ENCODE data around the gene EFL1. TPM values are rescaled to one million over a fixed set of nuclear protein-coding genes. Genes with fewer than 3 reads are reported as not detected.
A peak's percentile ranks its signal among the peaks of the same experiment; 100 is the strongest.
"Not testable (repeated sequence)": the region's sequence is repeated elsewhere in the genome, so short reads cannot be mapped to it uniquely, and the experiment has no call there.

The EFL1 gene
- total RNA-seq, 1 experiment from 2014 or later = 44.7 TPM

DNA sequence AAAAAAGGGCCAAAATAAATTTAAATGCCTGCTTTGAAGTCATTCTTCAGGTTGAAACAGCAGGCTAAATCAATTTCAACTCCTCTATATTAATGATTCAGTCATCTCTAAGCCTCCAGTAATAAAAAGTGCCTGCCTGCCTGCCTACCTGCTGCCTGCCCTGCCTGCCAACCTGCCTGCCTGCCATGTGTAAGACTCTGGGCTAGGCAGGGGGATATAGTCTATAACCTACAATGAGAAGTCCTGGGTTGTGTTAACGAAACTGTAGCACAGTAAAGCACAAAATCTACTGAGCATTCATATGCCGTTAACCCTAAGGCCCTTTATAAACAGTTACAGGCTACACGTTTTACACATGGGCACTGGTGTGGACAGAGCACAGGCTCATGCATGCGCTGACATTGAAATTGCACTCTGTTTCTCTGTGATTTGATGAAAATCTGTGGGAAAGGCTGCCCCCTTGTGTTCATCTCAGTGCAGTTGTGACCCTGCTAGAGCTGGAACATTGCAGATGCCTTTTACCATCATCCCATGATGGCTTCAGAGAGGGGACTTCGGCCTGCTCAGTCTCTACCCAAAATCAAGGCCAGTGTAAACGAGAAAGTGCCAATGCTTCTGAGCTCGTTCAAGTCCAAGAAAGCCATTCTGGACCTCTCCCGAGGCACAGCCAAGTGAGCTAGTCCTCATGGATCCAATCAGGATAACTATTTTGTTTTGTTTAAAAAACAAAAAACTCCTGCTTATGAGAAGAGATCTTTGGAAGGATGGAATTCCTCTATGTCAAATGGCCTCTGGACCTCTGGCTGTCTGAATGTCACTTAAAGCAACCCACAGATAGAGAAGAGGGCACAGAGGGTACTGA, 64.6 kb downstream of the EFL1 start:
- ChIA-PET CTCF (interaction anchor here (0.6 to 1.2 kb wide), 19 partner anchors 10 to 787 kb away, joined by 3 to 11 read pairs (median 3); no protein-coding TSS in a partner anchor), POLR2A (interaction anchor here (1.0 kb wide), 1 partner anchor 9 kb away, joined by 3 read pairs; no protein-coding TSS in a partner anchor)
- no peak overlapping the region for H3K4me3 Mint-ChIP-seq (ENCODE audit: unreplicated experiment)
- H3K9me3 Mint-ChIP-seq (ENCODE audit: unreplicated experiment) = no peaks in the 10 kb centered on the region
- no peaks in the 10 kb centered on the region for H3K27me3 Mint-ChIP-seq (ENCODE audit: insufficient read depth, unreplicated experiment)
- H3K36me3 Mint-ChIP-seq (ENCODE audit: insufficient read depth, unreplicated experiment) = peaks cover 16% of the 10 kb centered on the region
- no peak overlapping the region for H3K27ac Mint-ChIP-seq (ENCODE audit: low read depth, unreplicated experiment)
- intact Hi-C loops (cut with micrococcal nuclease) = loop anchor here (1.0 kb wide), 4 partner anchors 58 to 788 kb away; no protein-coding TSS in a partner anchor
- no TSS peak for BruUV-seq (replicated peaks)
- DNase-seq (ENCODE audit: unreplicated experiment) = peak; percentile 82
- peak; percentile 83 for TF ChIP-seq CTCF (IDR thresholded peaks at IDR 0.05; ENCODE audit: unreplicated experiment)
- H3K4me1 Mint-ChIP-seq (ENCODE audit: insufficient read depth, unreplicated experiment) = peaks cover 6% of the 10 kb centered on the region

- CTCF ChIA-PET = interaction anchor here (0.8 to 3.8 kb wide), 6 partner anchors 11 to 786 kb away, joined by 3 to 20 read pairs (median 4); no protein-coding TSS in a partner anchor
- no peak for DNase-seq (ENCODE audit: unreplicated experiment)
- Mint-ChIP-seq H3K27ac (ENCODE audit: low read depth, unreplicated experiment) (no peak overlapping the region), H3K36me3 (ENCODE audit: insufficient read depth, unreplicated experiment) (peaks cover 7% of the 10 kb centered on the region), H3K9me3 (ENCODE audit: unreplicated experiment) (no peaks in the 10 kb centered on the region), H3K27me3 (ENCODE audit: insufficient read depth, unreplicated experiment) (no peaks in the 10 kb centered on the region), H3K4me1 (ENCODE audit: insufficient read depth, unreplicated experiment) (peaks cover 13% of the 10 kb centered on the region), H3K4me3 (ENCODE audit: unreplicated experiment) (no peak overlapping the region)
- no peak for TF ChIP-seq CTCF (IDR thresholded peaks at IDR 0.05; ENCODE audit: unreplicated experiment)
- intact Hi-C loops (cut with micrococcal nuclease) = no loop called here
- BruUV-seq (replicated peaks) = no TSS peak
- POLR2A ChIA-PET = interaction anchor here (0.8 kb wide), 1 partner anchor 76 kb away, joined by 3 read pairs; no protein-coding TSS in a partner anchor
Observed at GRCh38 chr15:82196353-82196752, 66.2 kb downstream of the EFL1 start.

DNA sequence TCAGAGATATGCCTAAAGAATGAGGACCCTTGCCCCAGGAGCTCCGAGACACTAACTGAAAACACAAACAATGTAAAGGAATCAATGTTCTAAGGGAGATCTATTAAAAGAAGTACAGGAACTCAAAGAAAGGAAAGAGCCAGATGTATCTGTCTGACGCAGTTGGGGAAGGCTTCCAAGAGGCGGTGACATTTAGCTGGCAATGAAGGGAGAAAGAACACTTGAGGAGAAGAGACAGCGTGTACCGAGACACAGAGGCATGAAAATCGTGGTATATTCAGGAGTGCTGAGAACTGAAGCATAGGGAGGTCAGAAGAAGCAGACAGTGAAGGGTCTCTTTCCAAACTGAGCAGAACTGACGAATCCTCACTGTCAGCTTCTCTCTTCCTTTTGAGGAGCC, 66.7 kb downstream of the EFL1 start:
- BruUV-seq (replicated peaks); H3K9me3 Mint-ChIP-seq (ENCODE audit: unreplicated experiment); intact Hi-C loops (cut with micrococcal nuclease); H3K36me3 Mint-ChIP-seq (ENCODE audit: insufficient read depth, unreplicated experiment); DNase-seq (ENCODE audit: unreplicated experiment); H3K4me3 Mint-ChIP-seq (ENCODE audit: unreplicated experiment); H3K27me3 Mint-ChIP-seq (ENCODE audit: insufficient read depth, unreplicated experiment): not testable (repeated sequence)
- Mint-ChIP-seq H3K4me1 (ENCODE audit: insufficient read depth, unreplicated experiment) (peaks cover 13% of the 10 kb centered on the region), H3K27ac (ENCODE audit: low read depth, unreplicated experiment) (peak overlapping the region; percentile 7)
- ChIA-PET POLR2A (interaction anchor here (0.8 to 1.8 kb wide), 2 partner anchors 76 to 87 kb away, joined by 3 to 5 read pairs; no protein-coding TSS in a partner anchor), CTCF (interaction anchor here (0.8 to 3.8 kb wide), 5 partner anchors 20 to 786 kb away, joined by 3 to 20 read pairs (median 5); no protein-coding TSS in a partner anchor)

DNA sequence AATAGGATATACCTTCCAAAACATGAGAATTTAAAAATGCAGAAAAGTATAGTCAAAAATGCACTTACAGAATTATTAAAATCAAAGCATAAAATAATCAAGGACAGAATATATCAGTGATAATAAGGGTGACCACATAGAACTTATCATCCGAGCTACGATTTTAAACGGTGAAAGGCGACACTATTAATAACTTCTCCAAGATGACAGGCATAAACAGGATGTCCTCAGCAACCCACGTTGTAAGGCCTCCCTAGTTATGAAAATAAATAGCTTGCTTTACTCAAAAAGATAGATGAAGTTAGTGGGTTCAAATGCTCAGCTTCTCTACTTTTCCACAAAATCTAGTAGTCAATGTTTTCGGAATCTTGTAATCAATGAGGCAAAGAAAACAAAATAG, 68.0 kb downstream of the EFL1 start:
- not testable (repeated sequence) for BruUV-seq (replicated peaks); H3K4me3 Mint-ChIP-seq (ENCODE audit: unreplicated experiment)
- POLR2A ChIA-PET = interaction anchor here (1.0 to 2.0 kb wide), 3 partner anchors 43 to 720 kb away, joined by 3 to 5 read pairs (median 4); no protein-coding TSS in a partner anchor

GRCh38 chr15:82193435-82193834, 69.1 kb downstream of the EFL1 start:
- intact Hi-C loops (cut with micrococcal nuclease); H3K27ac Mint-ChIP-seq (ENCODE audit: low read depth, unreplicated experiment); DNase-seq (ENCODE audit: unreplicated experiment); BruUV-seq (replicated peaks); H3K4me3 Mint-ChIP-seq (ENCODE audit: unreplicated experiment); H3K27me3 Mint-ChIP-seq (ENCODE audit: insufficient read depth, unreplicated experiment); H3K9me3 Mint-ChIP-seq (ENCODE audit: unreplicated experiment): not testable (repeated sequence)
- CTCF ChIA-PET = interaction anchor here (2.4 kb wide), 1 partner anchor 784 kb away, joined by 13 read pairs; no protein-coding TSS in a partner anchor
- POLR2A ChIA-PET = interaction anchor here (1.6 to 2.0 kb wide), 2 partner anchors 32 to 42 kb away, joined by 4 to 6 read pairs; no protein-coding TSS in a partner anchor
- Mint-ChIP-seq H3K36me3 (ENCODE audit: insufficient read depth, unreplicated experiment) (peaks cover 13% of the 10 kb centered on the region), H3K4me1 (ENCODE audit: insufficient read depth, unreplicated experiment) (peaks cover 13% of the 10 kb centered on the region)

More for the DNA sequence above, 68.0 kb downstream of the EFL1 start:
- H3K9me3 Mint-ChIP-seq (ENCODE audit: unreplicated experiment); intact Hi-C loops (cut with micrococcal nuclease); H3K27me3 Mint-ChIP-seq (ENCODE audit: insufficient read depth, unreplicated experiment); H3K27ac Mint-ChIP-seq (ENCODE audit: low read depth, unreplicated experiment); DNase-seq (ENCODE audit: unreplicated experiment): not testable (repeated sequence)
- Mint-ChIP-seq H3K36me3 (ENCODE audit: insufficient read depth, unreplicated experiment) (peaks cover 13% of the 10 kb centered on the region), H3K4me1 (ENCODE audit: insufficient read depth, unreplicated experiment) (peaks cover 13% of the 10 kb centered on the region)
- CTCF ChIA-PET = interaction anchor here (0.6 to 3.8 kb wide), 5 partner anchors 19 to 1043 kb away, joined by 3 to 20 read pairs (median 3); no protein-coding TSS in a partner anchor

DNA sequence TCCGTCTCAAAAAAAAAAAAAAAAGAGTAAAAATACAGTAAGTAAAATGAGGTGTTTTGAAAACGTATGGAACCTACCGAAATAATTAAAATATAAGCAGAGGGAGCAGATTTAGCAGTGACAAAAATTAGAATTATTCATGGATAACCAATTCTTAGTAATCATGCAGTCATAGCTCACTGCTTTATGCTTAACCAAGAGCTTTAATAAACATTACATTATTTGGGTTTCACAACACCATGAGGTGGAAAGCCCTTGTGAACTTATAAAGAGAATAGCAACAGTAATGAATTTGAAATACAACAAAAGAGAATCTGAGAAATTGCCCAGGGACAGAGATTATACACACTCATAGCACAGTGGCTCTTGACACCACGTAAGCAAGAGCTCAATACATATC, 70.1 kb downstream of the EFL1 start:
- intact Hi-C loops (cut with micrococcal nuclease); H3K4me3 Mint-ChIP-seq (ENCODE audit: unreplicated experiment); BruUV-seq (replicated peaks); H3K27me3 Mint-ChIP-seq (ENCODE audit: insufficient read depth, unreplicated experiment); DNase-seq (ENCODE audit: unreplicated experiment); H3K9me3 Mint-ChIP-seq (ENCODE audit: unreplicated experiment): not testable (repeated sequence)
- Mint-ChIP-seq H3K36me3 (ENCODE audit: insufficient read depth, unreplicated experiment) (peaks cover 13% of the 10 kb centered on the region), H3K27ac (ENCODE audit: low read depth, unreplicated experiment) (peak overlapping the region; percentile 29), H3K4me1 (ENCODE audit: insufficient read depth, unreplicated experiment) (peaks cover 13% of the 10 kb centered on the region)
- ChIA-PET POLR2A (interaction anchor here (1.6 kb wide), 1 partner anchor 31 kb away, joined by 6 read pairs; no protein-coding TSS in a partner anchor), CTCF (interaction anchor here (0.6 to 2.4 kb wide), 3 partner anchors 73 to 782 kb away, joined by 3 to 13 read pairs (median 4); no protein-coding TSS in a partner anchor)
